K562 (cell line): Measurements from ENCODE around the gene RCC1. TPM values are rescaled to one million over a fixed set of nuclear protein-coding genes. Genes with fewer than 3 reads are reported as not detected.
"Not testable (repeated sequence)": the region's sequence is repeated elsewhere in the genome, so short reads cannot be mapped to it uniquely, and the experiment has no call there.

Experiments
- ATF1 ChIP-seq, 2 experiments: fragments of 450-650 bp in 1 of 2; IDR thresholded peaks; 2 replicates each; pipeline ENCODE4 v1.6.1; 2016; ENCODE audit warnings: missing compliant biosample characterization in 1 of 2, missing genetic modification characterization in 1 of 2
- CTBP1 ChIP-seq: fragments of 450-650 bp; IDR thresholded peaks from 2 replicates; pipeline ENCODE4 v1.6.1; 2016; ENCODE audit warnings: borderline replicate concordance
- CXXC5 ChIP-seq: fragments of 250-450 bp; sonication (Bioruptor Pico); IDR thresholded peaks from 2 replicates; pipeline ENCODE4 v1.8.0; 2022; ENCODE audit warnings: inconsistent platforms, mild to moderate bottlenecking, moderate library complexity
- DMBX1 ChIP-seq: fragments of 250-450 bp; sonication (Bioruptor Pico); IDR thresholded peaks from 2 replicates; pipeline ENCODE4 v1.8.0; 2022; ENCODE audit warnings: inconsistent platforms, mild to moderate bottlenecking, moderate library complexity, borderline replicate concordance
- ELF4 ChIP-seq: fragments of 450-650 bp; formaldehyde crosslinking; IDR thresholded peaks from 2 replicates; pipeline ENCODE4 v1.4.0; 2022; ENCODE audit warnings: missing genetic modification characterization
- ETV1 ChIP-seq: fragments of 450-650 bp; conservative IDR thresholded peaks from 2 replicates; pipeline ENCODE4 v1.6.1; 2016; ENCODE audit warnings: missing genetic modification characterization, control low read depth, low read depth, missing compliant biosample characterization
- KHSRP ChIP-seq: fragments of 450-650 bp; IDR thresholded peaks from 2 replicates; pipeline ENCODE4 v1.6.1; 2017
- KLF16 ChIP-seq: IDR thresholded peaks from 2 replicates; pipeline ENCODE4 v1.6.1; 2016; ENCODE audit warnings: antibody characterized with exemption
- MYNN ChIP-seq, 2 experiments: sonication (generic); formaldehyde crosslinking in 1 of 2; IDR thresholded peaks; 2 replicates each; pipeline versions ENCODE4 v1.5.0 to v1.6.1; 2016 to 2020; ENCODE audit warnings: antibody characterized with exemption in 1 of 2, missing genetic modification reagents in 1 of 2
- NONO ChIP-seq, 2 experiments: fragments of 200-400 bp in 1 of 2; fragments of 450-650 bp in 1 of 2; formaldehyde crosslinking in 1 of 2; IDR thresholded peaks; 2 replicates each; pipeline ENCODE4 v1.6.1; 2017; ENCODE audit warnings: low read depth in 2 of 2, mild to moderate bottlenecking in 2 of 2, moderate library complexity in 2 of 2, low read length in 1 of 2
- NR4A1 ChIP-seq, 2 experiments: fragments of 250-450 bp in 1 of 2; fragments of 450-650 bp in 1 of 2; sonication (Bioruptor Pico) in 1 of 2; IDR thresholded peaks; 2 replicates each; pipeline versions ENCODE4 v1.4.0 to v1.6.1; 2016 to 2020; ENCODE audit warnings: mild to moderate bottlenecking in 2 of 2, missing compliant biosample characterization in 1 of 2, missing genetic modification characterization in 1 of 2, moderate library complexity in 1 of 2
- SMARCC2 ChIP-seq: fragments of 450-650 bp; IDR thresholded peaks from 2 replicates; pipeline ENCODE4 v1.6.1; 2017; ENCODE audit warnings: antibody characterized with exemption, moderate library complexity, mild to moderate bottlenecking, low read depth
- STAT5A ChIP-seq: IDR thresholded peaks from 2 replicates; pipeline ENCODE4 v1.6.1; 2012; ENCODE audit warnings: low read length, inconsistent platforms, borderline replicate concordance
- ZBED1 ChIP-seq: IDR thresholded peaks from 2 replicates; pipeline ENCODE4 v1.6.1; 2014
- polyA plus RNA-seq, 8 experiments: library from polyadenylated mRNA; depleted of rRNA in 4 of 8; stranded (reverse) in 5 of 8; unstranded in 3 of 8; fragments of >200 nt; fragmentation: Nextera tagmentation in 2 of 8; fragmentation: Illumina TruSeq in 1 of 8; extraction: Ambion mirVana in 2 of 8; extraction: Trizol in 1 of 8; gene quantifications; 2 replicates each; pipeline versions ENCODE4 v1.2.1 to v1.2.3, GENCODE V29; 2011 to 2014; ENCODE audit warnings: inconsistent platforms in 1 of 8, missing spikeins in 1 of 8
- total RNA-seq, 7 experiments: library from RNA; depleted of rRNA in 6 of 7; stranded (reverse); fragments of >200 nt in 6 of 7; fragmentation: Illumina TruSeq in 2 of 7; extraction: Trizol in 2 of 7; gene quantifications; 2 replicates each; pipeline versions ENCODE4 v1.2.1 to v1.2.3, GENCODE V29; 2011 to 2021; ENCODE audit warnings: low replicate concordance in 1 of 7
- TF ChIP-seq, protein P1 (sequence below): sonication (generic); formaldehyde crosslinking; IDR thresholded peaks from 2 replicates; pipeline ENCODE4 v1.8.1; 2023; ENCODE audit warnings: mild to moderate bottlenecking, missing genetic modification reagents
- TF ChIP-seq, protein P2 (sequence below): sonication (generic); IDR thresholded peaks from 2 replicates; pipeline ENCODE4 v1.6.1; 2016
- TF ChIP-seq, protein P3 (sequence below): fragments of 250-450 bp; sonication (Bioruptor Pico); IDR thresholded peaks from 2 replicates; pipeline ENCODE4 v1.9.0; 2021; ENCODE audit warnings: mild to moderate bottlenecking

RCC1 gene
- total and polyA plus RNA-seq, 9 of the 15 experiments (the other 6 are each of a cell fraction or from before 2014, with no cell fraction given), result 16.4 to 202 (median 107) TPM

DNA sequence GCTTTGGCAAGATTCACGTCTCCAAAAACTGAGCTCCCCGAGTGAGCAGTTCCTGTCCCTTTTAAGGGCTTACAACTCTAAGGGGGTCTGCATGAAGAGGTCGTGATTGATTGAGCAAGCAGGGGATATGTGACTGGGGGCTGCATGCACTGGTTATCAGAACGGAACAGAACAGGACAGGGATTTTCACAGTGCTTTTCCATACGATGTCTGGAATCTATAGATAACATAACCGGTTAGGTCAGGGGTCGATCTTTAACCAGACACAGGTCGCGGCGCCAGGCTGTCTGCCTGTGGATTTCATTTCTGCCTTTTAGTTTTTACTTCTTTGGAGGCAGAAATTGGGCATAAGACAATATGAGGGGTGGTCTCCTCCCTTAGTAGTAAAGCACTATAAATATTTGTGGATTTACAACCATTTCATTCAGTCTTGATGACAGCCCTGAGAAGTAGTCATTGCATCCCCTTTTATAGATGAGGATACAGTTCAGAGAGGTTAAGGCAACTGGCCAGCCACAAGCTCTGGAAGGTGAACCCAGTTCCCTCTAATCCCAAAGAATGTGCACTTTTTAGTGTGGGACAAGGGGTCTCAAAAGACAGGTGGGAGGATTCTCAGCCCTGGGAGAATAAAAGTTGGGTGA is 19.3 kb downstream of the RCC1 start (continued):
- TF ChIP-seq, protein P1, sequence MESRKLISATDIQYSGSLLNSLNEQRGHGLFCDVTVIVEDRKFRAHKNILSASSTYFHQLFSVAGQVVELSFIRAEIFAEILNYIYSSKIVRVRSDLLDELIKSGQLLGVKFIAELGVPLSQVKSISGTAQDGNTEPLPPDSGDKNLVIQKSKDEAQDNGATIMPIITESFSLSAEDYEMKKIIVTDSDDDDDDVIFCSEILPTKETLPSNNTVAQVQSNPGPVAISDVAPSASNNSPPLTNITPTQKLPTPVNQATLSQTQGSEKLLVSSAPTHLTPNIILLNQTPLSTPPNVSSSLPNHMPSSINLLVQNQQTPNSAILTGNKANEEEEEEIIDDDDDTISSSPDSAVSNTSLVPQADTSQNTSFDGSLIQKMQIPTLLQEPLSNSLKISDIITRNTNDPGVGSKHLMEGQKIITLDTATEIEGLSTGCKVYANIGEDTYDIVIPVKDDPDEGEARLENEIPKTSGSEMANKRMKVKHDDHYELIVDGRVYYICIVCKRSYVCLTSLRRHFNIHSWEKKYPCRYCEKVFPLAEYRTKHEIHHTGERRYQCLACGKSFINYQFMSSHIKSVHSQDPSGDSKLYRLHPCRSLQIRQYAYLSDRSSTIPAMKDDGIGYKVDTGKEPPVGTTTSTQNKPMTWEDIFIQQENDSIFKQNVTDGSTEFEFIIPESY (CRISPR knock-in tag), result peak; percentile 54; the same call in 1 of the 2 replicates
- peak; percentile 94 for TF ChIP-seq KLF16
- TF ChIP-seq KHSRP, result 0 out of 2 replicates have a peak, but pooled peaks have one; percentile 55
- 0 out of 2 replicates have a peak, but pooled peaks have one; percentile 55 for TF ChIP-seq ZBED1
- 0 out of 2 replicates have a peak, but pooled peaks have one; percentile 42 for TF ChIP-seq MYNN (IDR thresholded peaks at IDR 0.05)
- not testable (repeated sequence) for TF ChIP-seq MYNN, NR4A1, ATF1 (CRISPR knock-in tag; IDR thresholded peaks at IDR 0.05)
- peak; percentile 45; the same call in 1 of the 2 replicates for TF ChIP-seq NR4A1 (tag; IDR thresholded peaks at IDR 0.05)
- TF ChIP-seq, protein P2, sequence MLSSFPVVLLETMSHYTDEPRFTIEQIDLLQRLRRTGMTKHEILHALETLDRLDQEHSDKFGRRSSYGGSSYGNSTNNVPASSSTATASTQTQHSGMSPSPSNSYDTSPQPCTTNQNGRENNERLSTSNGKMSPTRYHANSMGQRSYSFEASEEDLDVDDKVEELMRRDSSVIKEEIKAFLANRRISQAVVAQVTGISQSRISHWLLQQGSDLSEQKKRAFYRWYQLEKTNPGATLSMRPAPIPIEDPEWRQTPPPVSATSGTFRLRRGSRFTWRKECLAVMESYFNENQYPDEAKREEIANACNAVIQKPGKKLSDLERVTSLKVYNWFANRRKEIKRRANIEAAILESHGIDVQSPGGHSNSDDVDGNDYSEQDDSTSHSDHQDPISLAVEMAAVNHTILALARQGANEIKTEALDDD, result peak; percentile 47
- TF ChIP-seq CTBP1, result peak; percentile 43; the same call in 1 of the 2 replicates
- peak; percentile 51; the same call in 1 of the 2 replicates for TF ChIP-seq ETV1 (tag)
- TF ChIP-seq, protein P3, sequence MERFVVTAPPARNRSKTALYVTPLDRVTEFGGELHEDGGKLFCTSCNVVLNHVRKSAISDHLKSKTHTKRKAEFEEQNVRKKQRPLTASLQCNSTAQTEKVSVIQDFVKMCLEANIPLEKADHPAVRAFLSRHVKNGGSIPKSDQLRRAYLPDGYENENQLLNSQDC (CRISPR knock-in tag), result peak; percentile 9; the same call in 1 of the 2 replicates
- peak; percentile 82 for TF ChIP-seq ELF4
- peak; percentile 75 for TF ChIP-seq CXXC5 (CRISPR knock-in tag)
- peak; percentile 22; the same call in 1 of the 2 replicates for TF ChIP-seq ATF1 (tag; IDR thresholded peaks at IDR 0.05)
- TF ChIP-seq SMARCC2, result peak; percentile 89
- peak; percentile 79 for TF ChIP-seq STAT5A
- TF ChIP-seq NONO (IDR thresholded peaks at IDR 0.05; ENCODE audit: low read depth in 2 of 2, low read length in 1 of 2), result peak in 1 of 2 experiments; percentile 57; a peak in 1 of 4 replicates
- peak; percentile 82 for TF ChIP-seq DMBX1 (CRISPR knock-in tag)
